ENCODE results near the gene GPR68. TPM values are rescaled to one million over a fixed set of nuclear protein-coding genes. Genes with fewer than 3 reads are reported as not detected.

Gene GPR68
- total and polyA plus RNA-seq, 2 of the 4 experiments (the other 2 are of a cell fraction), result 0.72 to 0.94 TPM

- dilution Hi-C loops (cut with HindIII; ENCODE audit: low sequenced_read_pairs, unreplicated experiment), result no loop called here
Measured at GRCh38 chr14:91289464-91289863, 45.0 kb upstream of the GPR68 start.

More at GRCh38 chr14:91289464-91289863, 45.0 kb upstream of the GPR68 start:
- Histone ChIP-seq H2BK120ac (ENCODE audit: low read depth, low read length) (no peak overlapping the region), H2BK20ac (ENCODE audit: low read depth, low read length) (no peak overlapping the region), H2BK15ac (ENCODE audit: low read depth, low read length) (no peak overlapping the region), H2AK5ac (ENCODE audit: low read depth, low read length) (no peak overlapping the region), H4K8ac (ENCODE audit: low read depth in 2 of 2, low read length in 2 of 2) (no peak overlapping the region), H4K20me1 (ENCODE audit: insufficient read depth, low read length) (no peaks in the 10 kb centered on the region), H2AFZ (replicated peaks; ENCODE audit: low read length, poor library complexity) (no peak overlapping the region), H3K27me3 (ENCODE audit: control insufficient read depth, insufficient read depth, low read length) (peaks cover 2% of the 10 kb centered on the region; the same call in 1 of the 2 replicates), H3K9ac (ENCODE audit: low read depth, low read length) (no peak overlapping the region), H3K4ac (ENCODE audit: low read depth, low read length) (no peak overlapping the region), H4K91ac (ENCODE audit: insufficient read depth, low read depth, low read length) (no peak overlapping the region), H3K4me3 (ENCODE audit: insufficient read depth, low read depth, low read length) (no peak overlapping the region), H3K4me2 (ENCODE audit: low read depth, low read length) (no peak overlapping the region), H3K36me3 (ENCODE audit: control insufficient read depth, insufficient read depth, low read length) (no peaks in the 10 kb centered on the region), H2AK9ac (replicated peaks; ENCODE audit: low read depth, low read length, poor library complexity) (no peak overlapping the region), H3K79me1 (ENCODE audit: low read depth in 1 of 2, low read length in 2 of 2) (no peaks in the 10 kb centered on the region), H3K14ac (replicated peaks; ENCODE audit: low read depth, low read length) (no peak overlapping the region), H3K18ac (ENCODE audit: low read depth, low read length) (no peak overlapping the region), H3K56ac (ENCODE audit: extremely low read depth, insufficient read depth, low read length) (no peak overlapping the region), H3K9me3 (ENCODE audit: control insufficient read depth, insufficient read depth, low read length) (no peaks in the 10 kb centered on the region), H3K9me1 (ENCODE audit: insufficient read depth, low read length) (no peaks in the 10 kb centered on the region), H3K27ac (ENCODE audit: insufficient read depth, low read length) (no peak overlapping the region), H3K23ac (ENCODE audit: low read depth, low read length) (no peak overlapping the region), H4K5ac (ENCODE audit: low read depth, low read length) (no peak overlapping the region), H3K4me1 (ENCODE audit: control insufficient read depth, insufficient read depth, low read length) (no peaks in the 10 kb centered on the region), H2BK5ac (ENCODE audit: low read depth, low read length, poor library complexity, severe bottlenecking) (no peak overlapping the region)
- in situ Hi-C loops (cut with MboI; ENCODE audit: low sequenced_read_pairs) (loop anchor here (5.0 kb wide), 1 partner anchor 387 kb away; no protein-coding TSS in a partner anchor), intact Hi-C loops (cut with micrococcal nuclease) (loop anchor here (5.0 kb wide), 1 partner anchor 232 kb away; no protein-coding TSS in a partner anchor)
- DNase-seq (no peak), ATAC-seq (ENCODE audit: low read depth) (no peak)
- TF ChIP-seq RCOR1 (IDR thresholded peaks at IDR 0.05; ENCODE audit: insufficient replicate concordance, low read length) (no peak), CHD1 (IDR thresholded peaks at IDR 0.05; ENCODE audit: low read depth, low read length) (no peak), ELK1 (IDR thresholded peaks at IDR 0.05; ENCODE audit: borderline replicate concordance, low read depth, low read length) (no peak), MAZ (IDR thresholded peaks at IDR 0.05; ENCODE audit: borderline replicate concordance, low read depth, low read length) (no peak), SMC3 (IDR thresholded peaks at IDR 0.05; ENCODE audit: low read depth, low read length) (no peak), CTCF (conservative IDR thresholded peaks at IDR 0.05; ENCODE audit: low read depth, low read length) (no peak), NFE2L2 (IDR thresholded peaks at IDR 0.05; ENCODE audit: low read depth, low read length) (no peak), RAD21 (IDR thresholded peaks at IDR 0.05; ENCODE audit: low read length) (no peak), POLR2A (IDR thresholded peaks at IDR 0.05; ENCODE audit: low read depth, low read length) (no peak), CEBPB (IDR thresholded peaks at IDR 0.05; ENCODE audit: low read depth, low read length) (no peak), MXI1 (IDR thresholded peaks at IDR 0.05; ENCODE audit: borderline replicate concordance, low read depth, low read length) (no peak)
- no TSS peak for BruUV-seq (replicated peaks)
- POLR2A ChIA-PET (ENCODE audit: unreplicated experiment), result no interaction called here
- CTCF ChIA-PET, result interaction anchor here (1.2 kb wide), 1 partner anchor 112 kb away, joined by 7 read pairs; no protein-coding TSS in a partner anchor
- WGBS, 2 experiments (ENCODE audit: extremely low coverage in 2 of 2, insufficient read length in 1 of 2), result 90% methylated on average over 2 of the region's 4 CpGs; no CpG with 5 or more reads in 1 of the 2 experiments

Data from IMR-90 (cell line).